Mesenchymal stem cell (in vitro differentiated cells and primary cell): ENCODE measurements around the gene ATOSB.
"Not testable (repeated sequence)": the region's sequence is repeated elsewhere in the genome, so short reads cannot be mapped to it uniquely, and the experiment has no call there.

Source experiments
- DNase-seq: peaks from one replicate; pipeline ENCODE4 v3.0.0-alpha.2; 2013
- H2AFZ ChIP-seq: one replicate; pipeline ENCODE4 v1.6.1; 2013; ENCODE audit warnings: low read depth, mild to moderate bottlenecking, control low read depth, inconsistent platforms, low read length, moderate library complexity
- H2AK5ac ChIP-seq: 2 replicates; pipeline ENCODE4 v1.6.1; 2013; ENCODE audit warnings: low read length, moderate library complexity, mild to moderate bottlenecking, inconsistent platforms; ENCODE audit not compliant: severe bottlenecking
- H2BK120ac ChIP-seq: one replicate; pipeline ENCODE4 v1.6.1; 2013; ENCODE audit warnings: low read depth, mild to moderate bottlenecking, inconsistent platforms, low read length, moderate library complexity
- H2BK12ac ChIP-seq, 2 experiments: one replicate each; pipeline ENCODE4 v1.6.1; 2013; ENCODE audit warnings: inconsistent platforms in 2 of 2, low read length in 2 of 2, mild to moderate bottlenecking in 2 of 2, moderate library complexity in 2 of 2, control low read depth in 1 of 2
- H2BK15ac ChIP-seq: one replicate; pipeline ENCODE4 v1.6.1; 2013; ENCODE audit warnings: mild to moderate bottlenecking, low read depth, inconsistent platforms; ENCODE audit not compliant: poor library complexity, severe bottlenecking
- H2BK5ac ChIP-seq: 2 replicates; pipeline ENCODE4 v1.6.1; 2013; ENCODE audit warnings: low read depth, mild to moderate bottlenecking, low read length, control low read depth, inconsistent platforms; ENCODE audit not compliant: poor library complexity, severe bottlenecking
- H3K14ac ChIP-seq, 2 experiments: one replicate each; pipeline ENCODE4 v1.6.1; 2013; ENCODE audit warnings: inconsistent platforms in 2 of 2, low read length in 2 of 2, control low read depth in 1 of 2, mild to moderate bottlenecking in 1 of 2, moderate library complexity in 1 of 2
- H3K18ac ChIP-seq, 2 experiments: one replicate each; pipeline ENCODE4 v1.6.1; 2013; ENCODE audit warnings: inconsistent platforms in 2 of 2, low read length in 2 of 2, control low read depth in 1 of 2, low read depth in 1 of 2, mild to moderate bottlenecking in 1 of 2
- H3K23ac ChIP-seq, 2 experiments: one replicate each; pipeline ENCODE4 v1.6.1; 2013; ENCODE audit warnings: inconsistent platforms in 2 of 2, low read length in 2 of 2, mild to moderate bottlenecking in 2 of 2, moderate library complexity in 2 of 2, control low read depth in 1 of 2
- H3K27ac ChIP-seq: 2 replicates; pipeline ENCODE4 v1.5.1; 2013; ENCODE audit warnings: mild to moderate bottlenecking, moderate library complexity, low read length, control low read depth, inconsistent platforms; ENCODE audit not compliant: poor library complexity, severe bottlenecking
- H3K27me3 ChIP-seq, 2 experiments: 2 replicates each; pipeline versions ENCODE4 v1.6.1 to v1.7.0; 2013; ENCODE audit warnings: low read length in 2 of 2, mild to moderate bottlenecking in 2 of 2, moderate library complexity in 2 of 2, control low read depth in 1 of 2, inconsistent platforms in 1 of 2; ENCODE audit not compliant: control insufficient read depth in 1 of 2, insufficient read depth in 1 of 2
- H3K36me3 ChIP-seq, 2 experiments: 2 replicates each; pipeline versions ENCODE4 v1.6.1 to v1.7.0; 2013; ENCODE audit warnings: low read length in 2 of 2, control low read depth in 1 of 2, inconsistent platforms in 1 of 2, low read depth in 1 of 2, mild to moderate bottlenecking in 1 of 2; ENCODE audit not compliant: insufficient read depth in 2 of 2, control insufficient read depth in 1 of 2
- H3K4ac ChIP-seq, 2 experiments: one replicate each; pipeline ENCODE4 v1.6.1; 2013; ENCODE audit warnings: inconsistent platforms in 2 of 2, low read length in 2 of 2, mild to moderate bottlenecking in 2 of 2, moderate library complexity in 2 of 2, control low read depth in 1 of 2, low read depth in 1 of 2
- H3K4me1 ChIP-seq: 2 replicates; pipeline ENCODE4 v1.6.1; 2013; ENCODE audit warnings: low read depth, low read length, control low read depth; ENCODE audit not compliant: control insufficient read depth, insufficient read depth
- H3K4me2 ChIP-seq: 2 replicates; pipeline ENCODE4 v1.6.1; 2013; ENCODE audit warnings: low read length, mild to moderate bottlenecking, inconsistent platforms; ENCODE audit not compliant: poor library complexity, severe bottlenecking
- H3K4me3 ChIP-seq, 2 experiments: 2 replicates each; pipeline versions ENCODE4 v1.5.1 to v1.7.0; 2013; ENCODE audit warnings: low read length in 2 of 2, mild to moderate bottlenecking in 2 of 2, control low read depth in 1 of 2, low read depth in 1 of 2; ENCODE audit not compliant: insufficient read depth in 1 of 2
- H3K79me1 ChIP-seq: replicated peaks from 2 replicates; pipeline ENCODE4 v1.6.1; 2013; ENCODE audit warnings: mild to moderate bottlenecking, control low read depth, low read length, inconsistent platforms; ENCODE audit not compliant: poor library complexity, severe bottlenecking
- H3K9ac ChIP-seq: 2 replicates; pipeline ENCODE4 v1.7.0; 2013; ENCODE audit warnings: mild to moderate bottlenecking, low read length, moderate library complexity
- H3K9me3 ChIP-seq: 2 replicates; pipeline ENCODE4 v1.7.0; 2013; ENCODE audit warnings: mild to moderate bottlenecking, low read length; ENCODE audit not compliant: control insufficient read depth
- H4K8ac ChIP-seq: one replicate; pipeline ENCODE4 v1.6.1; 2013; ENCODE audit warnings: inconsistent platforms, mild to moderate bottlenecking, low read length, moderate library complexity
- H4K91ac ChIP-seq: one replicate; pipeline ENCODE4 v1.6.1; 2013; ENCODE audit warnings: mild to moderate bottlenecking, low read length, inconsistent platforms
- WGBS: methylation state at CpG from one replicate; pipeline ENCODE4 v1.1.7; 2013; ENCODE audit warnings: mixed read lengths; 5-methylcytosine and 5-hydroxymethylcytosine counted together

ATOSB gene

DNA sequence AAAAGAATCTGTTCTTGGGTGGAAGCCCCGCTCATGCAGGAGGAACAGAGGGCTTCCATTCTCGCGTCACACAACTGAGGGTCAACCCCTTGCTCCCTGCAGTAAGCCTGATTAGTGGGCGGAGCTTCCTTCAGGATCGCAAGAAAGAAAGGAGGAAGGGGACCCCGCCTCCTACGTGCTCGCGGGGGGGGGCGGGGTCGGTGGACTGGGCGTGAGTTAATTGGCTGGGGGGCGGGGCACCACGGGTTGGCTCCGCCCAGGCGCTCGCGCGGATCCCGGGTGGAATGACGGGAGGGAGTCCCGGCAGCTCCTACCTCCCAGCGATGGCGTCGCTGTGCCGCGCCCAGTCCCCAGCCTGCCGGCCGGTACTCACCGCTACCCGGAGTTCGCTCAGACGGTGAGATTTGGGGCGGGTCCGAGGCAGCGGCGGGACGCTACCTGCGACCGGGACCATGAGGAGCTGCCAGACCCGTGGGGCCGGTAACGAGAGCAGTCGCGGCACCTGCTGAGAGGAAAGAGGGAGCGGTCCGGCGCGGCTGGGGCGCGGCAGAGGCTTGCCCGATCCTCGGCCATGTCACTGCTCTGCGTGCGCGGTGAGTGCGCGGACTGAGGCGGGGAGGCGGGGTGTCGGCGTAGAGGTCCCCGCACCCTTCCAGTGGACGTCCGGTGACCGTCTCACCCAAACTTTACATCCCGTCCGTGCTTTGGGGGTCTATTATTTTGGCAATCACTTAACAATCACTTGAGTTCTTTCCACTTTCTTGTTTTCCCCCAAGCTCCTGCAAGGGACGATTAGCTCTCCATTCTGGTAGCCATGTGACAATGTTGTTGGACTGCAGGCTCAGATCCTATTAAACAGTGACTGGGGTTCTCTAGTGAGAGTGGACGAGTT, 46.3 kb upstream of the ATOSB start, which contains the start of gene UNC13B:
Gene UNC13B, plus strand, starts transcription at position 297 of the 892 bp plus-strand sequence. Its CDS starts 275 bp downstream, at position 572.
- no peak within 1 kb of the TSS for H3K27ac ChIP-seq
- peak; percentile 94 for DNase-seq
- peak within 1 kb of the TSS; percentile 88 for H3K9ac ChIP-seq
- WGBS: under 1% methylated on average over 65 of the region's 70 CpGs
- H3K23ac ChIP-seq: peak within 1 kb of the TSS in 1 of 2 experiments; percentile 23
- H2BK5ac ChIP-seq: no peak within 1 kb of the TSS
- no peaks in the 10 kb centered on the region for H3K36me3 ChIP-seq
- peaks cover 7% of the 10 kb centered on the region for H3K79me1 ChIP-seq
- no peaks in the 10 kb centered on the region for H3K4me1 ChIP-seq
- H2AK5ac ChIP-seq: no peak within 1 kb of the TSS
- H3K27me3 ChIP-seq: no peaks in the 10 kb centered on the region
- H4K91ac ChIP-seq: peak within 1 kb of the TSS; percentile 74
- peak within 1 kb of the TSS; percentile 66 to 85 for H3K18ac ChIP-seq
- H2BK120ac ChIP-seq: peak within 1 kb of the TSS; percentile 78
- peak within 1 kb of the TSS; percentile 71 for H3K4me2 ChIP-seq
- H3K14ac ChIP-seq: no peak within 1 kb of the TSS
- H2BK15ac ChIP-seq: peak within 1 kb of the TSS; percentile 100
- H2BK12ac ChIP-seq: peak within 1 kb of the TSS in 1 of 2 experiments; percentile 85
- no peaks in the 10 kb centered on the region for H3K9me3 ChIP-seq
- H3K4ac ChIP-seq: peak within 1 kb of the TSS; percentile 14 to 76
- H3K4me3 ChIP-seq: peak within 1 kb of the TSS; percentile 82 to 88
- peak within 1 kb of the TSS; percentile 65 for H2AFZ ChIP-seq
- peak within 1 kb of the TSS; percentile 89 for H4K8ac ChIP-seq

DNA sequence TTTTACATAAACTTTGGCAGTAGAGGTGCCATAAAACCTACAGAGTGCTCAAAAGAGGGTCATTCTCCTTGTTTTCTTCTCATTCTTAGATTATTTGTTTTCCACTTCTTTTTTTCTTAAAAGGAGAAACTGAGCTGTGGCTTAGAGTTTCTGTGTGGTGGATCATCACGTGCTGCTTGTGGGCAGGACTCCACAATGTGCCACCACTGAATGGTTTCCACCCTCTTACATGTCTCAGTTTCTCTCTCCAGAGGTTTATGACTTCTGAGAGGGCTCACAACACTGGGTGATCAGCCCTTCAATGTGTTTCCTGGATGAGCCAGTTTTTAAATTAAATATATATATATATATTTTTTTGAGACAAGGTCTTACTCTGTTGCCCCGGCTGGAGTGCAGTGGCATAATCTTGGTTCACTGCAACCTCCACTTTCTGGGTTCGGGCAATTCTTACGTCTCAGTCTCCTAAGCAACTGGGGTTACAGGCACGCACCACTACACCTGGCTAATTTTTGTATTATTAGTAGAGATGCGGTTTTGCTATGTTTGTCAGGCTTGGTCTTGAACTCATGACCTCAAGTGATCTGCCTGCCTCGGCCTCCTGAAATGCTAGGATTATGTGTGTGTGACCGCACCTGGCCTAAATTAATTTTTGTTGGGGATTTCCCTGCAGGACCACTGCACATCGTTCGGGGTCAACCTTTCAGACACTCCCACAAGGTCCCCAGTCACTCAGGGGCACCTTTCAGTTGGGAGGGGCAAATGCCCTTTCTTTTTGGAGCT, 43.0 kb upstream of the ATOSB start:
- Histone ChIP-seq H3K4me1 (no peaks in the 10 kb centered on the region), H3K4me3 (no peak overlapping the region), H3K9ac (no peak overlapping the region), H2BK5ac (no peak overlapping the region), H2AK5ac (no peak overlapping the region), H3K23ac (no peak overlapping the region), H2BK120ac (no peak overlapping the region), H2BK15ac (no peak overlapping the region), H3K18ac (no peak overlapping the region), H3K9me3 (peaks cover 10% of the 10 kb centered on the region), H2AFZ (no peak overlapping the region), H3K27ac (no peak overlapping the region), H3K4me2 (no peak overlapping the region), H4K91ac (no peak overlapping the region), H4K8ac (no peak overlapping the region), H3K14ac (no peak overlapping the region), H3K36me3 (no peaks in the 10 kb centered on the region), H3K79me1 (peaks cover 4% of the 10 kb centered on the region), H3K4ac (no peak overlapping the region), H2BK12ac (no peak overlapping the region), H3K27me3 (no peaks in the 10 kb centered on the region)
- DNase-seq: no peak
- 82% methylated on average over 10 of the region's 10 CpGs for WGBS

DNA sequence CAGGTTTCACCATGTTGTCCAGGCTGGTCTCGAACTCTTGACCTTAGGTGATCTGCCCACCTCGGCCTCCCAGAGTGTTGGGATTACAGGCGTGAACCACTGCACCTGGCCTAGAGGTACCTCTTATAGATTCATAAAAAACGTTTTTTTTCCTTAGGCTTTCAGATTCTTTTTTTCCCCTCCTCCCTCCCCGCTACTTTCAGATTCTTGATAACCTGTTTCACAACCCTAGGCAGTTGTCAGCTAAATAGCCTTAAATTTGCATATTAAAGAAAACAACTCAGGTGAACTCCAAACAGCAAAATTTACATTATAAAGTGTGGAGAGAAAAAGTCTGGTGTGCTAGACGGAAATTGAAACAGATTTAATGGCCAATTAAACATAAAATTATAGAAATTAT, 42.2 kb upstream of the ATOSB start:
- H2BK15ac ChIP-seq, H3K4me3 ChIP-seq, H2BK5ac ChIP-seq, H3K4me2 ChIP-seq, H3K18ac ChIP-seq, H4K91ac ChIP-seq, H2AFZ ChIP-seq, H3K4me1 ChIP-seq, H4K8ac ChIP-seq, H3K27ac ChIP-seq, H3K79me1 ChIP-seq, H3K14ac ChIP-seq, H3K36me3 ChIP-seq, H3K23ac ChIP-seq, H3K4ac ChIP-seq, H3K27me3 ChIP-seq, H2BK120ac ChIP-seq, H2AK5ac ChIP-seq, DNase-seq, H3K9ac ChIP-seq, H2BK12ac ChIP-seq: not testable (repeated sequence)
- H3K9me3 ChIP-seq: peaks cover 13% of the 10 kb centered on the region
- WGBS: 54% methylated on average over 5 of the region's 6 CpGs

GRCh38 chr9:35156781-35157180, 41.1 kb upstream of the ATOSB start:
- H2BK15ac ChIP-seq: no peak overlapping the region
- H3K4me1 ChIP-seq: no peaks in the 10 kb centered on the region
- no peak overlapping the region for H4K91ac ChIP-seq
- no peak overlapping the region for H4K8ac ChIP-seq
- H3K4me2 ChIP-seq: no peak overlapping the region
- no peak overlapping the region for H3K27ac ChIP-seq
- no peak overlapping the region for H3K4me3 ChIP-seq
- no peak overlapping the region for H3K23ac ChIP-seq
- no peak overlapping the region for H2BK5ac ChIP-seq
- H3K79me1 ChIP-seq: no peaks in the 10 kb centered on the region
- H3K27me3 ChIP-seq: no peaks in the 10 kb centered on the region
- H2AK5ac ChIP-seq: no peak overlapping the region
- peaks cover 17% of the 10 kb centered on the region for H3K9me3 ChIP-seq
- H3K14ac ChIP-seq: no peak overlapping the region
- H2BK12ac ChIP-seq: no peak overlapping the region
- H2BK120ac ChIP-seq: no peak overlapping the region
- H3K9ac ChIP-seq: no peak overlapping the region
- H3K36me3 ChIP-seq: no peaks in the 10 kb centered on the region
- no peak overlapping the region for H3K18ac ChIP-seq
- no peak for DNase-seq
- no peak overlapping the region for H2AFZ ChIP-seq
- no peak overlapping the region for H3K4ac ChIP-seq
